A549 (cell line): ENCODE data around the gene GLB1L2. TPM values are rescaled to one million over a fixed set of nuclear protein-coding genes. Genes with fewer than 3 reads are reported as not detected.
"Not testable (repeated sequence)": the region's sequence is repeated elsewhere in the genome, so short reads cannot be mapped to it uniquely, and the experiment has no call there.

Experiments
- ATAC-seq, 2 experiments: fragments of 200-7000 bp in 1 of 2; fragments of >200 bp in 1 of 2; cut with Nextera tagmentation in 1 of 2; cut with Tn5 transposase in 1 of 2; 3 replicates each; pipeline versions ENCODE4 v1.8.0 to v1.9.1; 2018 to 2020; ENCODE audit warnings: mild to moderate bottlenecking in 1 of 2, moderate library complexity in 1 of 2
- CTCF ChIA-PET: fragments of 300-600 bp; sonication (Branson Sonifier 250); formaldehyde crosslinking; extraction: SDS; loops from one replicate; lab custom pipeline; 2021; ENCODE audit warnings: antibody characterized with exemption, inconsistent platforms; lab: Yijun Ruan, JAX
- POLR2A ChIA-PET: fragments of 350-600 bp; formaldehyde crosslinking; extraction: SDS; loops from one replicate; lab custom pipeline; 2021; ENCODE audit warnings: antibody characterized with exemption, inconsistent platforms; lab: Yijun Ruan, JAX
- DNase-seq, 2 experiments: peaks; one replicate each; pipeline versions ENCODE4 v3.0.0 to v3.0.0-alpha.2; 2011 to 2016; ENCODE audit warnings: low read depth in 1 of 2, low spot score in 1 of 2
- FAIRE-seq: peaks from 2 replicates; lab custom pipeline; 2011; peaks lifted over from hg19 to GRCh38; lab: Jason Lieb, UNC
- H3K27ac ChIP-seq, 2 experiments: fragments of >200 bp; sonication (Bioruptor Twin); formaldehyde crosslinking; 3 replicates each; pipeline ENCODE4 v1.5.1; 2016 to 2017
- H3K4me1 ChIP-seq: fragments of >200 bp; sonication (Bioruptor Twin); formaldehyde crosslinking; 3 replicates; pipeline ENCODE4 v1.6.1; 2016
- H3K4me2 ChIP-seq: fragments of >200 bp; sonication (Bioruptor Twin); formaldehyde crosslinking; 3 replicates; pipeline ENCODE4 v1.6.1; 2016
- H3K4me3 ChIP-seq: fragments of >200 bp; sonication (Bioruptor Twin); formaldehyde crosslinking; 3 replicates; pipeline ENCODE4 v1.5.1; 2016
- H3K9me3 ChIP-seq: fragments of >200 bp; sonication (Bioruptor Twin); formaldehyde crosslinking; 3 replicates; pipeline ENCODE4 v1.6.1; 2016
- ATOH8 ChIP-seq: fragments of 250-450 bp; sonication (Bioruptor Pico); IDR thresholded peaks from 2 replicates; pipeline ENCODE4 v1.5.0; 2020; ENCODE audit warnings: low read depth, mild to moderate bottlenecking, moderate library complexity
- CBX8 ChIP-seq: fragments of 200-600 bp; sonication (generic); IDR thresholded peaks from 2 replicates; pipeline ENCODE4 v1.6.1; 2016
- CTCF ChIP-seq: fragments of >200 bp; sonication (Bioruptor Twin); formaldehyde crosslinking; IDR thresholded peaks from 3 replicates; pipeline ENCODE4 v1.5.1; 2016
- E2F6 ChIP-seq: IDR thresholded peaks from 2 replicates; pipeline ENCODE4 v1.6.1; 2012; ENCODE audit warnings: low read depth, borderline replicate concordance
- EHMT2 ChIP-seq: fragments of 200-600 bp; sonication (generic); IDR thresholded peaks from 2 replicates; pipeline ENCODE4 v1.6.1; 2016; ENCODE audit warnings: antibody characterized with exemption, low read depth, mild to moderate bottlenecking, moderate library complexity
- ESRRA ChIP-seq: fragments of 150-350 bp; IDR thresholded peaks from 2 replicates; pipeline ENCODE4 v1.6.1; 2014; ENCODE audit warnings: mild to moderate bottlenecking, low read length, borderline replicate concordance
- FOSL2 ChIP-seq, 2 experiments: fragments of 450-650 bp in 1 of 2; fragments of >200 bp in 1 of 2; sonication (Bioruptor Twin) in 1 of 2; formaldehyde crosslinking; IDR thresholded peaks; 2 replicates each; pipeline versions ENCODE4 v1.5.0 to v1.6.1; 2016 to 2020; ENCODE audit warnings: mild to moderate bottlenecking in 1 of 2, moderate library complexity in 1 of 2
- HDAC2 ChIP-seq: fragments of 200-600 bp; sonication (generic); IDR thresholded peaks from 2 replicates; pipeline ENCODE4 v1.6.1; 2016
- HES2 ChIP-seq: fragments of >200 bp; sonication (Bioruptor Twin); formaldehyde crosslinking; IDR thresholded peaks from 2 replicates; pipeline ENCODE4 v1.6.1; 2016
- KDM1A ChIP-seq: fragments of 200-600 bp; sonication (generic); IDR thresholded peaks from 2 replicates; pipeline ENCODE4 v1.6.1; 2016; ENCODE audit warnings: low read depth, mild to moderate bottlenecking
- POLR2A ChIP-seq: IDR thresholded peaks from 2 replicates; pipeline ENCODE4 v1.6.1; 2012; ENCODE audit warnings: mild to moderate bottlenecking, low read length
- RARB ChIP-seq: fragments of 250-450 bp; sonication (Bioruptor Pico); IDR thresholded peaks from 2 replicates; pipeline ENCODE4 v1.8.0; 2021; ENCODE audit warnings: mild to moderate bottlenecking, moderate library complexity
- TFCP2L1 ChIP-seq: fragments of 250-450 bp; sonication (Bioruptor Pico); IDR thresholded peaks from 2 replicates; pipeline ENCODE4 v1.5.0; 2021; ENCODE audit warnings: mild to moderate bottlenecking
- USF2 ChIP-seq: fragments of 450-650 bp; IDR thresholded peaks from 2 replicates; pipeline ENCODE4 v1.6.1; 2014; ENCODE audit warnings: antibody characterized with exemption
- WGBS: methylation state at CpG from one replicate; pipeline ENCODE4 v1.1.6; 2017; ENCODE audit errors: missing lambda C conversion rate; 5-methylcytosine and 5-hydroxymethylcytosine counted together
- polyA plus RNA-seq, 4 experiments: library from polyadenylated mRNA; depleted of rRNA in 3 of 4; stranded (reverse); fragments of >200 nt; fragmentation: RNase III in 1 of 4; extraction: RNeasy Plus Mini Kit Qiagen cat#74134 plus additional on column Dnase treatment in 1 of 4; gene quantifications; 2 replicates in 3 of 4; 3 replicates in 1 of 4; pipeline ENCODE4 v1.2.3, GENCODE V29; 2011 to 2017

Gene GLB1L2
- polyA plus RNA-seq, 2 of the 4 experiments (the other 2 are of a cell fraction) = 1.1 to 3.5 TPM

- ATAC-seq (0 out of 6 replicates have a peak, but pooled peaks of 1 of the 2 experiments have one; percentile 34), DNase-seq (no peak), FAIRE-seq (no peak)
- TF ChIP-seq POLR2A (no peak), TFCP2L1 (CRISPR knock-in tag) (no peak), HDAC2 (no peak), ATOH8 (CRISPR knock-in tag) (no peak), CTCF (no peak), RARB (no peak), CBX8 (no peak), HES2 (no peak)
- H3K4me2 ChIP-seq = no peak overlapping the region
- H3K27ac ChIP-seq = no peak overlapping the region
- H3K4me3 ChIP-seq = no peak overlapping the region
- whole genome bisulfite sequencing = 46% methylated on average over 9 of the region's 9 CpGs
- H3K4me1 ChIP-seq = no peaks in the 10 kb centered on the region
- no peaks in the 10 kb centered on the region for H3K9me3 ChIP-seq
- CTCF ChIA-PET = no interaction called here
- POLR2A ChIA-PET = no interaction called here
Measured at GRCh38 chr11:134313821-134314607, 17.8 kb upstream of the GLB1L2 start.

- H3K4me1 ChIP-seq = no peaks in the 10 kb centered on the region
- no peaks in the 10 kb centered on the region; the same call in 2 of the 3 replicates for H3K9me3 ChIP-seq
- FAIRE-seq = no peak
- 9% methylated on average over 3 of the region's 3 CpGs for WGBS
- H3K4me3 ChIP-seq = no peak overlapping the region
- ChIA-PET POLR2A (no interaction called here), CTCF (no interaction called here)
- ATAC-seq = no peak
- H3K4me2 ChIP-seq = no peak overlapping the region
- TF ChIP-seq E2F6 (no peak), KDM1A (no peak), ESRRA (no peak), FOSL2 (IDR thresholded peaks at IDR 0.05) (no peak), FOSL2 (CRISPR knock-in tag; IDR thresholded peaks at IDR 0.05) (no peak), EHMT2 (no peak), CTCF (no peak), CBX8 (no peak), USF2 (no peak)
- no peak for DNase-seq
- no peak overlapping the region for H3K27ac ChIP-seq
Measured at GRCh38 chr11:134317103-134317502, 14.7 kb upstream of the GLB1L2 start.

- CTCF ChIA-PET = interaction anchor here (0.6 kb wide), 1 partner anchor 366 kb away, joined by 3 read pairs; no protein-coding TSS in a partner anchor
- POLR2A ChIA-PET, ATAC-seq, H3K4me1 ChIP-seq, H3K4me3 ChIP-seq, H3K27ac ChIP-seq, FAIRE-seq, H3K4me2 ChIP-seq, H3K9me3 ChIP-seq, DNase-seq: not testable (repeated sequence)
- WGBS = 4% methylated on average over 2 of the region's 2 CpGs
Measured at GRCh38 chr11:134321373-134321772, 10.4 kb upstream of the GLB1L2 start.
